ENCODE data around the gene HOXB13.

The HOXB13 gene

DNA sequence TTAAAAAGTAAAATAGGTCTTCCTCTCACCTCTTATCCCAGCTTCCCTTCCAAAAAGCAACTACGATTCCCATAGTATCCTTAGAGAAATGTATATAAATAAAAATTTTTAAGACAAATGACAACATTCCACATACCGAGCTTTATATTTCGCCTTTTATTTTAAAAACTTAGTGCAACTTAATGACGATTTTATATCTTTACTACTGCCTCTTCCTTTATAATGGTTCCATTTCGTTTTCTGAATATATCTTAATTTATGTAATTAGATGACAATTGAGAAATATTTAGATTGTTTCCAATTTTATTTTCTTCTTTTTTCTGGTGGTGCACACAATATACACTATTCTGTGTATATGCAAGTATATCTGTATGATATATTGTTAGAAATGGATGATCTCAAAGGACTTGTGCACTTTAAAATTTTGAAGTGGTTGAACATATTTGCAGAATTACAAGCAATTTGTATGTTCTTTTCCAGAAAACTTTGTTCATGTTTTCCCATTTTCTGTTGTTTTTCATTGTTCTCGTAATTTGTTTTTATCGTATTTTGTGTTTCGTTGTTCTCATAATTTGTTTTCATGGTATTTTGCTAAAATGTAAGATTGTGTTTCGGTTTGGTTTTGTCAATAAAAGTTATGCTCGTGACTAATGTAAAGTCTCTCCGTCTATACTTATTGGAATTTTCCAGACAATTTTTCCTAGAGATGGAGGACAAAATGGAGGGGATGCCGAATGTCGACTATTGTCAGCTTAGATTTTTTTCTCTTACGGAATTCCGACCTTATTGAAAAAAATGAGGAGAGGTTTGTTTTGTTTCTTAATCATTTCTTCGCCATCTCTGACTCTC is 20.4 kb upstream of the HOXB13 start:
- no peak for DNase-seq (ENCODE audit: low spot score)

DNA sequence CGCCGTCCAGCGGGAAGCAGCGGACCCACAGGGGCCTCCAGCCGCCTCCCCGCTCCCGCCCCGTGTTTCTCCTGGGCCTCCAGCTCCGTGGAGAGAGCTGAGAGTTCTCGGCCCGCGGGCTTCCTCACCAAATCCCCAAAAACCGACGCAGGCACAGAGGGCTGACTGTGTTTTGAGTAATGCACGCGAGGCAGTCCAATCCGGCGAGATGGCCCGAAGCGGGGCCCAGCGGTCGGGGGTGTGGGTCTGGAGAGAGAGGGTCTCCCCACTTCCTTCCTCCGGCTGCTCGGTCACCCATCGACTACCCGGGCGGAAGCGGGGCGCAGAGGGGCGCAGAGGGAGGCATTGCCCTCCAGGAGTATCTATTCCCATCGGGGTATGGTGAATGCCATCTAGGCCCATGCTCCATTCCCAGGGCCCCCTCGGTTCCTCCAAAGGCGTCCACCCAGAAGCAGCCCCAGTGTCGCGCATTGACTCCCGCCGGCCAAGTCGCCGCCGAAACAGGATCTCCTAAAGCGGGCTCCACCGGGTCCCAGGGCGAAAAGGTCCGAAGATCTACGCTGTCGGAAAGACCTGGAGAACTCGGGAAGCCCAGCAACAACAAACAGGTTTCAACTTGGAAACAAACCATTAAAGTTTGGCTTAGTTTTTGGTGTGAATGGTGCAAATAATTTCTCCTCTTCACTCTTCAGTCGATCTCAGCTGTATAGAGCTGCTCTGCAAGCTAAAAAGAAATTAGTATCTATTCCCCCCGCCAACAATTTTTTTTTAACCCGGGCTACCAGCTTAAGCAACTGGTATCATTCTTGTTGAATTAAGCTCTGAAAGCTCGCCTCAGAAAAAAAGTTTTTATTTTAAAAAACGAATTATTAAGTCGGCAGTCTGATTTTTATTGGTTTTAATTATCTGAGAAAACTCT is 19.2 kb upstream of the HOXB13 start:
- no peak for DNase-seq (ENCODE audit: low spot score)

GRCh38 chr17:48746916-48747444 is 18.4 kb upstream of the HOXB13 start:
- DNase-seq (ENCODE audit: low spot score): no peak

GRCh38 chr17:48745381-48746275 is 17.1 kb upstream of the HOXB13 start:
- DNase-seq (ENCODE audit: low spot score): no peak

DNA sequence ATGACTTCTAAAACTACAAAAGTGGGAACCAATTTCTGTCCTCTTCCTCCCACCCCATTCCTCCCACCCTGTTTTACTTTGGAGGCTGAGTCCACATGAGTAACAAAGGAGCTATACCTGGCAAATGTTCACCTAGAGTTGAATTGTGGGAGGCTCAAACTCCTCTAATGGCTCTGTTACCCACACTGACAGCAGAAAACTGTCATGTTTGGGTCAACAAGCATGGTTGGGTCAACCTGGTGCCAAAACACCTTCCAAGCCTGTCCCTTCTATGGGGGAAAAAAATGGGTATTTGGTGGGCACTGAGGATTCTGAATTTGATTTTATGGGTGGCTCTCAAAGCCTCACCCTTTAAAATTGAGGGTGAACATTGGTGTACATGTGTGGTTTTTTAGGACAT is 12.0 kb upstream of the HOXB13 start:
- DNase-seq (ENCODE audit: low spot score): no peak

DNA sequence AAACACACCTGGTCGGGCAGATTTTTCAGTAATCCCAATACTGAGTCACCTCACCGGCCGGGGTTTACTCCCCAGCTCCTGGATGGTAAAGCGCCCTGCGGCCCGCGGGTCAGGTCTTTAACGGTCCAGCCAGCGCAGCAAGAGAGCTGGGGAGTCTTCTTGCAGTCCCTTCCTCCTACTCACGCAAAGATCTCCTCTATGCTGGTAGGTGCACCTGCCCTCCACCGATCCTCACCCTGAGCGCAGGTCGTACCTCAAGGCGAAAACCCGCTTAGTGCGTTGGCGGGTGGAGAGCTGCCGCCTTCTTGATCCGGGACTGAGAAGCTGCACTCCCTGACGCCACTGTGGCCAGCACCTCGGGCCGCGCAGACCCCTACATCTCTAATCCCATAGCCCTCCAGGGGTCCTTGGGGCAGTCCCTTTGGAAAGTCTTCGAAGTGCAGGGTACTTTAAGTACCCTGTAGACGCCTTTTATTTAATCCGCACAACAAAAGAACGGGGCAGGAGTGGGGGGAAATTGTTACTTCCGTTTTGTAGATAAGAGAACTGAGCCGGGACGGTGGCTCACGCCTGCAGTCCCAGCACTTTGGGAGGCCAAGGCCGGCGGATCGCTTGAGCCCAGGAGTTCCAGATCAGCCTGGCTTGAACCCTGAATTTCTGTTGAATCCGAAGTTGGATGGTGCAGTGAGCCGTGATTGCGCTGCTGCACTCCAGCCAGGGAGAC is 10.4 kb upstream of the HOXB13 start:
- no peak for DNase-seq (ENCODE audit: low spot score)

DNA sequence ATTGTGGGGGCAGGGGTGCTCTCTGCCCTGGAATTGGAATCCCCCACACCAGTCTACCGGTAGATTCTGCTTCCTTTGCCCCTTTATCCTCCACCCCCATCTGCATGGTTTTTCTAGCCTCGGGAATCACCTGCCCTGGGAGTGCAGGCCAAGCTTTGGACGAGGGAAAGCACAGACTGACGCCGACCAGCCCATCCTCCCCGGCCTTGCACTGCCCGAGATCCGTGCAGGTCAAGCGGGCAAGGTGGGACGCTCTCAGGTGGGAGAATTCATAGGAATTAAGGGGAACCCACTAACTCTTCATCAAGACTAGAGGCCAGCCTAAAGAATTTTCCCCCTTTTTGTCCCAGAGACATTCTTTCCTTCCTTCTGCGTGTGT is 9.9 kb upstream of the HOXB13 start:
- no peak for DNase-seq (ENCODE audit: low spot score)

- DNase-seq (ENCODE audit: low spot score): no peak
These were observed 8.9 kb upstream of the HOXB13 start for GRCh38 chr17:48737330-48738043.

- DNase-seq (ENCODE audit: low spot score): no peak
These were observed 6.5 kb upstream of the HOXB13 start for GRCh38 chr17:48735062-48735351.

GRCh38 chr17:48734333-48735061 is 5.9 kb upstream of the HOXB13 start:
- no peak for DNase-seq (ENCODE audit: low spot score)

- no peak for DNase-seq (ENCODE audit: low spot score)
These were observed 5.2 kb upstream of the HOXB13 start for GRCh38 chr17:48733632-48734328.

GRCh38 chr17:48732688-48733629 is 4.4 kb upstream of the HOXB13 start:
- DNase-seq (ENCODE audit: low spot score): no peak

GRCh38 chr17:48731355-48731754 is 2.8 kb upstream of the HOXB13 start:
- no peak for DNase-seq (ENCODE audit: low spot score)

DNA sequence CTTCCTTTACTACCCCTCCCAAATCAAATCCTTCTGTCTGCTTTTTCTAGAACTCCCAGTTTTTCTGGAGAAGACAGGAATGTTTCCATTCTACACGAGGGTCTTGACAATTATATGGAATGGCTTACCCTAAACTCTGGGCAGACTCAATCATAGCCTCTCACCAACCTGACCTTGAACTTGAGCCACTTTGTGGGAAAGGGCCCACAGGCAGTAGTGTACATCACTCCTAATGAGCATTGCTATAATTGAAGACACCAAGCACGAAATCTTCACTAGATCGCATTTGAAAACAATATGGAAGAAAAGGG is 1.6 kb upstream of the HOXB13 start:
- DNase-seq (ENCODE audit: low spot score): no peak

DNA sequence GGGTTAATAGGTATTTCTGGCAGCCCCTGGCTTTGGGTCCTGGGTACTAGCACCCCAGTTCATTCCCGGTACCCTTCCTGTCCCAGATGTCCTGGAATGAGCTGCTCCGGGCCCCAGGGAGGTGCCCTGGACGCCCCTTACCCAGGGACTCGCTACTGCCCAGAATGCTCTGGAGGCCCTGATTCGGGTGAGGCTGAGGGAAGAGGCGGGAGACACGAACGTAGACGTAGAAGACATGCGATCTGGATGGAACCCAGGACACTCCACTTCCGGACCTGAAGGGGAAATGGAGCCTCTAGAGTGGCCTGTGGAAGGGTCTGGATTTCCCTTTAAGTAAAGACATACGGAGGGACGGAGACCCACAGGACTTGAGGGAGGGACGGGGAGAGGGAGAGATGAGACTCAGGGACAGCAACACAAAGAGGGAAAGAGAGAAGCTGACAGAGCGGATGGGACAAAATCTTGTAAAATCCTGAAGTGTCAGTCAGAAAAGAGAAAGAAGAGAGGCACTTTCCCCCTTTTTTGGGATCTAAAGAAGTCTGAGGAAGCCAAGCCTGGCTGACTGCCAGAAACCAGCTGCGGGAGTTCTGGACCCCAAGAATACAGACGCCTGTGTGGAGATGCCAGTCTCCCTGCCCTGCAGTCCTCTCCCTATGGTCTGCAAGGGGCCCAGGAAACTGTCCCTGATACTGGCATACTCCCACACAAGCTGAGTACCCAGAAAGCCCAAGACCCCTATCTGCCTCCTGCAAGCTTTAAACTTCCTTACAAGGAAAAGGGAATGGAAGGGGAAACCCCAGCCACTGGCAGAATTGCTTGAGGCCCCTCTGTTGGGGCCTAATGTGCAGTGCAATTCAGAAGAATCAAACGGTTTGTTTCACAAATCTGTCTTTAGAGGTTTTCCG is 1.0 kb upstream of the HOXB13 start:
- DNase-seq (ENCODE audit: low spot score): no peak

DNA sequence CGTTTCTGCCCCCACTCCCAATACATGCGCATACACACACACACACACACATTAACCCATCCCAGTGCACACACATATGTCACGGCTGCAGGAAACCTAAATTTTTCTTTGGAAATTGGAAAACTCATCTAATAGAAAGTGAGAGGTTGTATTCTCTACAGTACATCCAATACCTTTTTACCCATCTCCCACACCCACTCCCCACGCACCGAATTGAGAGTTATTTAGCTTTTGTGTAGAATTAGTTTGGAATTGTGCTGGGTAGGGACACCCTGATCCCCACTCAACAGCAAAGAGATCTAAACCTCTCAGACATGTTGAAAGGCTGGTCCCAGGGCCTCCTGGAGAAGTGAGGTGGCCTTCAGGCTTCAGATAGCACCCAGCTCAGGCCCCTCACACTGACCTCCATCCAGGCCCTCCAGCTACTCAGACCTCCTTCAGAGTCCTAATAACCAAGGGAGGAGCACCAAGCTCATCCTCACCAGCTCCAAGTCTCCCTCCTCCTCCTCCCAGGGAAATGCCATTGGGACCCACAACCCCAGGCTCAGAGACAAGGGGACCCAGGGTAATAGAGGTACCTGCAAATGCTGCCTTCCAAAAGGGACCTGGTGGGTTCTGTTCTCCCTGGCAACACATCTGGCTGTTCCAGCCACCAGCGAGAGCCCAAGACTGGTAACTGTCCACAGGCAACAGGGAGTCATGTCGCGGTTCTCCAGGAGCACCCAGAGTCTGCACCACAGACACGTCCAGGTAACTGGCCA is 955 bp downstream of the HOXB13 start:
- DNase-seq (ENCODE audit: low spot score): no peak

DNA sequence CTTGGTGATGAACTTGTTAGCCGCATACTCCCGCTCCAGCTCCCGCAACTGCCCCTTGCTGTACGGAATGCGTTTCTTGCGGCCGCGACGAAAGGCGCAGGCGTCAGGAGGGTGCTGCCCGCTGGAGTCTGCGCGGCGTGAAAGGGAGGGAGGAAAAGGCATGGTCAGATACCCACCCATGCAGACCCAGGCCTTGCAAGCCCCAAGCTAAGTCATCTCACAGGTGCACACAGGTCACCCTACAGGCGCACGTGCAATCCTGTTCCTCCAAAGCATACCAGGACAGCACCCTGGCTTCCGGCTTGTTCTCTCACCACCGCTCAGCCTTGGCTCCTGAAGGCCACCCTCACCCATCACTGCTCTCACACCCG is 1.6 kb downstream of the HOXB13 start:
- DNase-seq (ENCODE audit: low spot score): no peak
